Measurements from ENCODE around the gene UNC13D. TPM values are rescaled to one million over a fixed set of nuclear protein-coding genes. Genes with fewer than 3 reads are reported as not detected.

The UNC13D gene
- total and polyA plus RNA-seq, 2 of the 4 experiments (the other 2 are of a cell fraction): under 0.01 to 0.31 TPM

- H4K5ac ChIP-seq (ENCODE audit: low read depth, low read length): no peak overlapping the region
- H3K9me1 ChIP-seq (ENCODE audit: insufficient read depth, low read length): 0 out of 2 replicates have a peak, but pooled peaks cover 3% of the 10 kb centered on the region
- H2BK5ac ChIP-seq (ENCODE audit: low read depth, low read length, poor library complexity, severe bottlenecking): no peak overlapping the region
- H3K9ac ChIP-seq (ENCODE audit: low read depth, low read length): no peak overlapping the region
- no peak overlapping the region for H4K91ac ChIP-seq (ENCODE audit: insufficient read depth, low read depth, low read length)
- H2AK9ac ChIP-seq (replicated peaks; ENCODE audit: low read depth, low read length, poor library complexity): no peak overlapping the region
- H3K4me2 ChIP-seq (ENCODE audit: low read depth, low read length): no peak overlapping the region
- H3K4me3 ChIP-seq (ENCODE audit: insufficient read depth, low read depth, low read length): no peak overlapping the region
- H2BK15ac ChIP-seq (ENCODE audit: low read depth, low read length): no peak overlapping the region
- dilution Hi-C loops (cut with HindIII; ENCODE audit: low sequenced_read_pairs, unreplicated experiment): no loop called here
- BruUV-seq (replicated peaks): no TSS peak
- ATAC-seq (ENCODE audit: low read depth) (no peak), DNase-seq (no peak)
- no peak overlapping the region for H2BK20ac ChIP-seq (ENCODE audit: low read depth, low read length)
- no peak overlapping the region for H3K56ac ChIP-seq (ENCODE audit: extremely low read depth, insufficient read depth, low read length)
- H2BK120ac ChIP-seq (ENCODE audit: low read depth, low read length): no peak overlapping the region
- TF ChIP-seq MXI1 (IDR thresholded peaks at IDR 0.05; ENCODE audit: borderline replicate concordance, low read depth, low read length) (no peak), MAFK (IDR thresholded peaks at IDR 0.05; ENCODE audit: low read depth, low read length) (no peak), CEBPB (IDR thresholded peaks at IDR 0.05; ENCODE audit: low read depth, low read length) (no peak), RFX5 (IDR thresholded peaks at IDR 0.05; ENCODE audit: low read depth, low read length) (no peak), SMC3 (IDR thresholded peaks at IDR 0.05; ENCODE audit: low read depth, low read length) (no peak), NFE2L2 (IDR thresholded peaks at IDR 0.05; ENCODE audit: low read depth, low read length) (no peak)
- no peak overlapping the region for H3K23ac ChIP-seq (ENCODE audit: low read depth, low read length)
- H3K36me3 ChIP-seq (ENCODE audit: control insufficient read depth, insufficient read depth, low read length): peaks cover 4% of the 10 kb centered on the region
- H3K27me3 ChIP-seq (ENCODE audit: control insufficient read depth, insufficient read depth, low read length): peaks cover 3% of the 10 kb centered on the region; the same call in 1 of the 2 replicates
- no peak overlapping the region for H3K27ac ChIP-seq (ENCODE audit: insufficient read depth, low read length)
- no peaks in the 10 kb centered on the region for H3K9me3 ChIP-seq (ENCODE audit: control insufficient read depth, insufficient read depth, low read length)
- POLR2A ChIA-PET (ENCODE audit: unreplicated experiment): no interaction called here
- no peak overlapping the region for H3K14ac ChIP-seq (replicated peaks; ENCODE audit: low read depth, low read length)
- CTCF ChIA-PET: interaction anchor here (0.8 kb wide), 1 partner anchor 38 kb away, joined by 4 read pairs; no protein-coding TSS in a partner anchor
- no peak overlapping the region for H2AFZ ChIP-seq (replicated peaks; ENCODE audit: low read length, poor library complexity)
- intact Hi-C loops (cut with micrococcal nuclease): no loop called here
- no peak overlapping the region for H4K8ac ChIP-seq (ENCODE audit: low read depth in 2 of 2, low read length in 2 of 2)
- WGBS, 2 experiments (ENCODE audit: extremely low coverage in 2 of 2, insufficient read length in 1 of 2): 94% methylated on average over 4 of the region's 8 CpGs; no CpG with 5 or more reads in 1 of the 2 experiments
- no peaks in the 10 kb centered on the region for H4K20me1 ChIP-seq (ENCODE audit: insufficient read depth, low read length)
- in situ Hi-C loops (cut with MboI; ENCODE audit: low sequenced_read_pairs): no loop called here
- no peak overlapping the region for H3K4ac ChIP-seq (ENCODE audit: low read depth, low read length)
- H3K18ac ChIP-seq (ENCODE audit: low read depth, low read length): no peak overlapping the region
- peak overlapping the region; percentile 28; the same call in 1 of the 2 replicates for H2AK5ac ChIP-seq (ENCODE audit: low read depth, low read length)
- H3K79me1 ChIP-seq (ENCODE audit: low read depth in 1 of 2, low read length in 2 of 2): no peaks in the 10 kb centered on the region
- no peaks in the 10 kb centered on the region for H3K4me1 ChIP-seq (ENCODE audit: control insufficient read depth, insufficient read depth, low read length)
Observed at GRCh38 chr17:75885431-75885830, 41.2 kb upstream of the UNC13D start.

Data from IMR-90 (cell line).